ENCODE measurements around the gene NMNAT2. TPM values are rescaled to one million over a fixed set of nuclear protein-coding genes. Genes with fewer than 3 reads are reported as not detected.

Gene NMNAT2
- total RNA-seq, 1 experiment from 2014 or later = 11.4 TPM

- Mint-ChIP-seq H3K36me3 (ENCODE audit: insufficient read depth in 1 of 3, low read depth in 3 of 3) (peaks cover 11 to 21% (median 13%) of the 10 kb centered on the region in 3 experiments; a peak in 6 of 7 replicates), H3K4me1 (peaks cover 3 to 12% of the 10 kb centered on the region in 2 experiments; a peak in 2 of 4 replicates), H3K4me3 (no peak overlapping the region), H3K27me3 (ENCODE audit: low read depth) (no peaks in the 10 kb centered on the region), H3K9me3 (peaks cover 2 to 5% of the 10 kb centered on the region in 2 experiments; a peak in 3 of 5 replicates), H3K27ac (no peak overlapping the region; a peak in 2 of 7 replicates)
- Histone ChIP-seq H3K27ac (ENCODE audit: insufficient read length, low read depth, low read length) (no peak overlapping the region), H2AFZ (ENCODE audit: low read length) (no peak overlapping the region), H4K8ac (replicated peaks; ENCODE audit: insufficient read length, low read depth, low read length) (no peak overlapping the region), H3K9me3 (ENCODE audit: control insufficient read depth, low read depth, low read length) (no peaks in the 10 kb centered on the region), H3K4me1 (ENCODE audit: insufficient read depth, low read length) (no peaks in the 10 kb centered on the region), H3K4ac (ENCODE audit: low read depth, low read length) (no peak overlapping the region), H2BK120ac (ENCODE audit: low read depth, low read length, poor library complexity, severe bottlenecking) (no peak overlapping the region), H2BK20ac (ENCODE audit: low read depth, low read length, poor library complexity, severe bottlenecking) (no peak overlapping the region), H3K23ac (ENCODE audit: insufficient read length, low read depth, low read length) (no peak overlapping the region), H3T11ph (ENCODE audit: low read length) (no peak overlapping the region), H3K23me2 (ENCODE audit: insufficient read length, low read depth, low read length, poor library complexity, severe bottlenecking) (no peaks in the 10 kb centered on the region), H3K56ac (ENCODE audit: insufficient read length, low read depth, low read length) (no peak overlapping the region), H2BK15ac (ENCODE audit: low read depth, low read length) (no peak overlapping the region), H4K20me1 (ENCODE audit: control insufficient read depth, insufficient read depth, insufficient read length) (no peaks in the 10 kb centered on the region), H3K79me1 (ENCODE audit: insufficient read depth, low read depth, low read length, poor library complexity, severe bottlenecking) (no peaks in the 10 kb centered on the region), H3K79me2 (ENCODE audit: insufficient read depth, low read length) (no peaks in the 10 kb centered on the region), H4K5ac (ENCODE audit: insufficient read length, low read depth, low read length) (no peak overlapping the region), H4K91ac (ENCODE audit: insufficient read length, low read depth, low read length) (no peak overlapping the region), H3K18ac (ENCODE audit: insufficient read length, low read depth, low read length) (no peak overlapping the region), H2BK5ac (ENCODE audit: insufficient read length, low read length) (no peak overlapping the region), H2BK12ac (ENCODE audit: insufficient read length, low read depth, low read length) (no peak overlapping the region), H3K4me2 (ENCODE audit: insufficient read depth, insufficient read length, low read length) (no peak overlapping the region), H2AK5ac (ENCODE audit: insufficient read length, low read length) (no peak overlapping the region), H3K14ac (ENCODE audit: insufficient read depth, low read length) (no peak overlapping the region), H3K9ac (ENCODE audit: extremely low read depth, insufficient read length, low read length) (no peak overlapping the region), H3K27me3 (ENCODE audit: insufficient read depth, low read length) (no peaks in the 10 kb centered on the region)
- TF ChIP-seq CTCF (conservative IDR thresholded peaks at IDR 0.05) = no peak
- no CpG with 5 or more reads among the region's 4 CpGs for WGBS (ENCODE audit: extremely low coverage, insufficient read length, low lambda C conversion rate)
- DNase-seq = no peak
Measured at GRCh38 chr1:183248989-183249691, 169.0 kb downstream of the NMNAT2 start.
